ENCODE measurements around the gene STMN3. TPM values are rescaled to one million over a fixed set of nuclear protein-coding genes. Genes with fewer than 3 reads are reported as not detected.
A peak's percentile ranks its signal among the peaks of the same experiment; 100 is the strongest.

STMN3 gene
- polyA plus RNA-seq, 1 of the 3 experiments (the other 2 are of a cell fraction): 111 TPM

GRCh38 chr20:63657937-63658748 is 4.9 kb upstream of the STMN3 start, which contains the start of gene RTEL1 (continued):
- no peak for TF ChIP-seq CTCF (IDR thresholded peaks at IDR 0.05)
- TF ChIP-seq ELF1 (IDR thresholded peaks at IDR 0.05): peak; percentile 63
- 0 out of 2 replicates have a peak, but pooled peaks have one; percentile 46 for TF ChIP-seq YY1 (IDR thresholded peaks at IDR 0.05; ENCODE audit: low read depth)
- no peak for TF ChIP-seq NRF1 (IDR thresholded peaks at IDR 0.05; ENCODE audit: low read depth, low read length)
- no peak for TF ChIP-seq NFIC (IDR thresholded peaks at IDR 0.05; ENCODE audit: borderline replicate concordance)
- no peak; the same call in 1 of the 2 replicates for TF ChIP-seq FOSL2 (IDR thresholded peaks at IDR 0.05; ENCODE audit: borderline replicate concordance, low read depth)
- no peak for TF ChIP-seq RXRA (IDR thresholded peaks at IDR 0.05; ENCODE audit: borderline replicate concordance, low read depth)
- no peak for TF ChIP-seq JUND (IDR thresholded peaks at IDR 0.05)
- TF ChIP-seq ZBTB33 (IDR thresholded peaks at IDR 0.05; ENCODE audit: borderline replicate concordance, low read depth): 0 out of 2 replicates have a peak, but pooled peaks have one; percentile 28

- peak overlapping the region; percentile 81 for H2AFZ ChIP-seq (ENCODE audit: low read depth)
- H3K4me3 ChIP-seq (ENCODE audit: low read depth in 2 of 2, low read length in 1 of 2): peak overlapping the region; percentile 91 to 97
- CTCF ChIA-PET: no interaction called here
- H3K4me1 ChIP-seq (ENCODE audit: control insufficient read depth in 1 of 2, insufficient read depth in 2 of 2, low read depth in 1 of 2, low read length in 1 of 2): peaks cover 5 to 28% of the 10 kb centered on the region in 2 experiments; a peak in 2 of 4 replicates
- H3K9ac ChIP-seq: peak overlapping the region; percentile 62
- H3K27ac ChIP-seq (ENCODE audit: low read depth in 2 of 2, low read length in 1 of 2): peak overlapping the region; percentile 59 to 89; a peak in 3 of 4 replicates
- no peaks in the 10 kb centered on the region for H4K20me1 ChIP-seq (ENCODE audit: insufficient read depth)
- H3K4me2 ChIP-seq: peak overlapping the region; percentile 82; the same call in 1 of the 2 replicates
- H3K36me3 ChIP-seq (replicated peaks in 1 of 2; ENCODE audit: control insufficient read depth in 1 of 2, insufficient read depth in 2 of 2, low read length in 1 of 2): peaks cover 0 to 20% of the 10 kb centered on the region in 2 experiments
- POLR2A ChIA-PET: interaction anchor here (0.8 to 1.3 kb wide), 4 partner anchors 30 to 121 kb away, joined by 3 to 8 read pairs (median 4); partner anchors contain the start of genes GMEB2 and PTK6
- H3K27me3 ChIP-seq (ENCODE audit: insufficient read depth): no peaks in the 10 kb centered on the region
- peaks cover 26% of the 10 kb centered on the region for H3K79me2 ChIP-seq (ENCODE audit: insufficient read depth)
- TF ChIP-seq RXRA (IDR thresholded peaks at IDR 0.05; ENCODE audit: borderline replicate concordance, low read depth): no peak
- H3K9me2 ChIP-seq: no peaks in the 10 kb centered on the region
- H3F3A ChIP-seq (replicated peaks; ENCODE audit: insufficient read depth): peaks cover 8% of the 10 kb centered on the region
- no peak for DNase-seq
- 67% methylated on average over 23 of the region's 31 CpGs for WGBS (ENCODE audit: low lambda C conversion rate)
- H3K9me3 ChIP-seq: no peaks in the 10 kb centered on the region
Measured at GRCh38 chr20:63657260-63657936, 4.2 kb upstream of the STMN3 start.
